H9 (cell line): ENCODE measurements around the gene AREG. TPM values are rescaled to one million over a fixed set of nuclear protein-coding genes. Genes with fewer than 3 reads are reported as not detected.

Source experiments
- DNase-seq: peaks from one replicate; pipeline ENCODE4 v3.0.0-alpha.2; 2017
- H2AFZ ChIP-seq: one replicate; pipeline ENCODE4 v1.6.1; 2013; ENCODE audit warnings: mild to moderate bottlenecking, low read length, control low read depth, moderate library complexity
- H2AK5ac ChIP-seq: 2 replicates; pipeline ENCODE4 v1.6.1; 2013; ENCODE audit warnings: low read length, control low read depth, mixed read lengths; ENCODE audit not compliant: insufficient read length
- H2BK120ac ChIP-seq: one replicate; pipeline ENCODE4 v1.6.1; 2013; ENCODE audit warnings: low read depth, mild to moderate bottlenecking, low read length, control low read depth, inconsistent platforms; ENCODE audit not compliant: poor library complexity, severe bottlenecking
- H2BK12ac ChIP-seq: 2 replicates; pipeline ENCODE4 v1.6.1; 2013; ENCODE audit warnings: low read length, control low read depth, mixed read lengths, low read depth; ENCODE audit not compliant: insufficient read length
- H2BK15ac ChIP-seq: 2 replicates; pipeline ENCODE4 v1.6.1; 2013; ENCODE audit warnings: low read depth, low read length, control low read depth
- H2BK20ac ChIP-seq: one replicate; pipeline ENCODE4 v1.6.1; 2013; ENCODE audit warnings: low read depth, mild to moderate bottlenecking, low read length, control low read depth, inconsistent platforms; ENCODE audit not compliant: poor library complexity, severe bottlenecking
- H2BK5ac ChIP-seq: 2 replicates; pipeline ENCODE4 v1.6.1; 2013; ENCODE audit warnings: low read length, control low read depth, mixed read lengths; ENCODE audit not compliant: insufficient read length
- H3K14ac ChIP-seq: 2 replicates; pipeline ENCODE4 v1.6.1; 2013; ENCODE audit warnings: low read length, control low read depth; ENCODE audit not compliant: insufficient read depth
- H3K18ac ChIP-seq: 2 replicates; pipeline ENCODE4 v1.6.1; 2013; ENCODE audit warnings: low read depth, mild to moderate bottlenecking, mixed read lengths, low read length, control low read depth; ENCODE audit not compliant: insufficient read length
- H3K23ac ChIP-seq: 2 replicates; pipeline ENCODE4 v1.6.1; 2013; ENCODE audit warnings: low read length, control low read depth, mixed read lengths, low read depth; ENCODE audit not compliant: insufficient read length
- H3K23me2 ChIP-seq: 2 replicates; pipeline ENCODE4 v1.6.1; 2013; ENCODE audit warnings: low read depth, mild to moderate bottlenecking, mixed read lengths, low read length, control low read depth; ENCODE audit not compliant: insufficient read length, poor library complexity, severe bottlenecking
- H3K27ac ChIP-seq: 2 replicates; pipeline ENCODE4 v1.5.1; 2013; ENCODE audit warnings: low read length, control low read depth, mixed read lengths, low read depth; ENCODE audit not compliant: insufficient read length
- H3K27me3 ChIP-seq: 2 replicates; pipeline ENCODE4 v1.6.1; 2013; ENCODE audit warnings: low read length, control low read depth, inconsistent platforms; ENCODE audit not compliant: insufficient read depth
- H3K4ac ChIP-seq: 2 replicates; pipeline ENCODE4 v1.6.1; 2013; ENCODE audit warnings: low read depth, mild to moderate bottlenecking, control low read depth, inconsistent platforms, low read length, moderate library complexity
- H3K4me1 ChIP-seq: 2 replicates; pipeline ENCODE4 v1.6.1; 2013; ENCODE audit warnings: low read length, control low read depth, inconsistent platforms; ENCODE audit not compliant: insufficient read depth
- H3K4me2 ChIP-seq: 2 replicates; pipeline ENCODE4 v1.6.1; 2013; ENCODE audit warnings: low read length, control low read depth, mixed read lengths; ENCODE audit not compliant: insufficient read length, insufficient read depth
- H3K56ac ChIP-seq: 2 replicates; pipeline ENCODE4 v1.6.1; 2013; ENCODE audit warnings: low read depth, mild to moderate bottlenecking, mixed read lengths, low read length, control low read depth; ENCODE audit not compliant: insufficient read length
- H3K79me1 ChIP-seq: 2 replicates; pipeline ENCODE4 v1.6.1; 2013; ENCODE audit warnings: low read depth, mild to moderate bottlenecking, moderate library complexity, low read length, control low read depth, inconsistent platforms; ENCODE audit not compliant: insufficient read depth, poor library complexity, severe bottlenecking
- H3K79me2 ChIP-seq: 2 replicates; pipeline ENCODE4 v1.6.1; 2013; ENCODE audit warnings: low read length, control low read depth, inconsistent platforms; ENCODE audit not compliant: insufficient read depth
- H3K9ac ChIP-seq: 2 replicates; pipeline ENCODE4 v1.6.1; 2013; ENCODE audit warnings: low read length, control low read depth, mixed read lengths; ENCODE audit not compliant: insufficient read length; ENCODE audit errors: extremely low read depth
- H3K9me3 ChIP-seq: one replicate; pipeline ENCODE4 v1.6.1; 2013; ENCODE audit warnings: low read depth, low read length, inconsistent platforms; ENCODE audit not compliant: control insufficient read depth
- H3T11ph ChIP-seq: one replicate; pipeline ENCODE4 v1.6.1; 2013; ENCODE audit warnings: mild to moderate bottlenecking, low read length, control low read depth, inconsistent platforms
- H4K20me1 ChIP-seq: one replicate; pipeline ENCODE4 v1.6.1; 2013; ENCODE audit not compliant: control insufficient read depth, insufficient read length, insufficient read depth
- H4K5ac ChIP-seq: 2 replicates; pipeline ENCODE4 v1.6.1; 2013; ENCODE audit warnings: low read depth, mild to moderate bottlenecking, mixed read lengths, low read length, control low read depth; ENCODE audit not compliant: insufficient read length
- H4K8ac ChIP-seq: replicated peaks from 2 replicates; pipeline ENCODE4 v1.6.1; 2013; ENCODE audit warnings: low read length, control low read depth, mixed read lengths, low read depth; ENCODE audit not compliant: insufficient read length
- H4K91ac ChIP-seq: 2 replicates; pipeline ENCODE4 v1.6.1; 2013; ENCODE audit warnings: low read depth, mild to moderate bottlenecking, moderate library complexity, mixed read lengths, low read length, control low read depth; ENCODE audit not compliant: insufficient read length
- H3K27ac Mint-ChIP-seq, 3 experiments: 2 replicates in 2 of 3; 3 replicates in 1 of 3; pipeline ENCODE4 v1.8.0; 2020 to 2021; ENCODE audit warnings: mixed read lengths in 3 of 3, mild to moderate bottlenecking in 1 of 3, moderate library complexity in 1 of 3
- H3K27me3 Mint-ChIP-seq: 2 replicates; pipeline ENCODE4 v1.8.0; 2021; ENCODE audit warnings: low read depth, mild to moderate bottlenecking, moderate library complexity, mixed read lengths
- H3K36me3 Mint-ChIP-seq, 3 experiments: 2 replicates in 2 of 3; 3 replicates in 1 of 3; pipeline ENCODE4 v1.8.0; 2020 to 2021; ENCODE audit warnings: low read depth in 3 of 3, mixed read lengths in 3 of 3; ENCODE audit not compliant: insufficient read depth in 1 of 3
- H3K4me1 Mint-ChIP-seq, 2 experiments: 2 replicates each; pipeline ENCODE4 v1.8.0; 2020; ENCODE audit warnings: mixed read lengths in 2 of 2
- H3K4me3 Mint-ChIP-seq, 2 experiments: 2 replicates in 1 of 2; 3 replicates in 1 of 2; pipeline ENCODE4 v1.8.0; 2020 to 2021; ENCODE audit warnings: mild to moderate bottlenecking in 2 of 2, mixed read lengths in 2 of 2, moderate library complexity in 1 of 2
- H3K9me3 Mint-ChIP-seq, 2 experiments: 2 replicates in 1 of 2; 3 replicates in 1 of 2; pipeline ENCODE4 v1.8.0; 2020; ENCODE audit warnings: mild to moderate bottlenecking in 2 of 2, mixed read lengths in 2 of 2, moderate library complexity in 1 of 2
- WGBS: extraction: QIAGEN DNeasy Blood & Tissue Kit; methylation state at CpG from one replicate; pipeline ENCODE4 v1.1.7; 2013; ENCODE audit warnings: missing lambda C conversion rate, low lambda C conversion rate, mixed read lengths; ENCODE audit not compliant: insufficient read length; ENCODE audit errors: extremely low coverage; 5-methylcytosine and 5-hydroxymethylcytosine counted together
- total RNA-seq: library from RNA; stranded (reverse); gene quantifications from 2 replicates; pipeline ENCODE4 v1.2.1, GENCODE V29; 2021
- TF ChIP-seq, protein P1 (sequence below): fragments of 200-600 bp; sonication (generic); conservative IDR thresholded peaks from 3 replicates; pipeline ENCODE4 v1.8.0; 2021; ENCODE audit warnings: antibody characterized with exemption, mild to moderate bottlenecking

The AREG gene
- total RNA-seq, 1 experiment from 2014 or later: 0.28 TPM

DNA sequence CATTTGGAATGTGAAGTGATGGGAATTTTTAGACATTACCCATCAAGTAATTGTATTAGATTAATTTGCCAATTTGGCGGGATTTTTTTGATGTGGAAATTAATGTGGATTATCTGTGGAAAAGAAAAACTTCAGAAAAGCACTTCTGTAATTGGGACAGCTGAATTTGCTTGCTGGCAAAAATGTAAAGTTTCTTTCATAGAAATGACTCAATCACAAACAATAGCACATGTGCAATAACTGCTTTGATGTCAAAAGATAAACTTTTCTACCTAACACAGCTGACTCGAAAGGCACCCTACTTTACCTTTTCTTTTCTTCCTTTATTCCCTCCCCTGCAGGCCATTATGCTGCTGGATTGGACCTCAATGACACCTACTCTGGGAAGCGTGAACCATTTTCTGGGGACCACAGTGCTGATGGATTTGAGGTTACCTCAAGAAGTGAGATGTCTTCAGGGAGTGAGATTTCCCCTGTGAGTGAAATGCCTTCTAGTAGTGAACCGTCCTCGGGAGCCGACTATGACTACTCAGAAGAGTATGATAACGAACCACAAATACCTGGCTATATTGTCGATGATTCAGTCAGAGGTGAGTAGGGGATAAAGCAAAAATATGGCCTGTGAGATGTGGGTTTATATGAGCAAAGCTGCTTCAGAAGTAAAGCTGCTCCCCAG is 1.4 kb downstream of the AREG start:
- H3K14ac ChIP-seq: no peak overlapping the region
- WGBS: no CpG with 5 or more reads among the region's 8 CpGs
- Mint-ChIP-seq H3K4me3 (0 out of 5 replicates have a peak overlapping the region, but pooled peaks of 1 of the 2 experiments have one; percentile 6), H3K27ac (no peak overlapping the region), H3K27me3 (peaks cover 39% of the 10 kb centered on the region), H3K4me1 (peaks cover 12 to 14% of the 10 kb centered on the region in 2 experiments), H3K9me3 (no peaks in the 10 kb centered on the region), H3K36me3 (no peaks in the 10 kb centered on the region)
- H3K27me3 ChIP-seq: peaks cover 3% of the 10 kb centered on the region; the same call in 1 of the 2 replicates
- H4K5ac ChIP-seq: no peak overlapping the region
- no peaks in the 10 kb centered on the region for H3K79me1 ChIP-seq
- no peak overlapping the region for H2BK5ac ChIP-seq
- no peak overlapping the region for H3K4me2 ChIP-seq
- no peak overlapping the region for H2BK15ac ChIP-seq
- no peaks in the 10 kb centered on the region for H3K79me2 ChIP-seq
- H3K4ac ChIP-seq: no peak overlapping the region
- no peak overlapping the region for H2BK120ac ChIP-seq
- no peak for DNase-seq
- H3K56ac ChIP-seq: no peak overlapping the region
- no peak overlapping the region for H2AFZ ChIP-seq
- H4K91ac ChIP-seq: no peak overlapping the region
- H3K18ac ChIP-seq: no peak overlapping the region
- peaks cover 2% of the 10 kb centered on the region; the same call in 1 of the 2 replicates for H3K4me1 ChIP-seq
- H3T11ph ChIP-seq: no peak overlapping the region
- no peaks in the 10 kb centered on the region for H4K20me1 ChIP-seq
- no peaks in the 10 kb centered on the region for H3K9me3 ChIP-seq
- no peak overlapping the region for H2BK12ac ChIP-seq
- H4K8ac ChIP-seq: no peak overlapping the region
- H3K23ac ChIP-seq: no peak overlapping the region
- H3K23me2 ChIP-seq: peaks cover 10% of the 10 kb centered on the region
- H3K9ac ChIP-seq: no peak overlapping the region
- TF ChIP-seq, protein P1, sequence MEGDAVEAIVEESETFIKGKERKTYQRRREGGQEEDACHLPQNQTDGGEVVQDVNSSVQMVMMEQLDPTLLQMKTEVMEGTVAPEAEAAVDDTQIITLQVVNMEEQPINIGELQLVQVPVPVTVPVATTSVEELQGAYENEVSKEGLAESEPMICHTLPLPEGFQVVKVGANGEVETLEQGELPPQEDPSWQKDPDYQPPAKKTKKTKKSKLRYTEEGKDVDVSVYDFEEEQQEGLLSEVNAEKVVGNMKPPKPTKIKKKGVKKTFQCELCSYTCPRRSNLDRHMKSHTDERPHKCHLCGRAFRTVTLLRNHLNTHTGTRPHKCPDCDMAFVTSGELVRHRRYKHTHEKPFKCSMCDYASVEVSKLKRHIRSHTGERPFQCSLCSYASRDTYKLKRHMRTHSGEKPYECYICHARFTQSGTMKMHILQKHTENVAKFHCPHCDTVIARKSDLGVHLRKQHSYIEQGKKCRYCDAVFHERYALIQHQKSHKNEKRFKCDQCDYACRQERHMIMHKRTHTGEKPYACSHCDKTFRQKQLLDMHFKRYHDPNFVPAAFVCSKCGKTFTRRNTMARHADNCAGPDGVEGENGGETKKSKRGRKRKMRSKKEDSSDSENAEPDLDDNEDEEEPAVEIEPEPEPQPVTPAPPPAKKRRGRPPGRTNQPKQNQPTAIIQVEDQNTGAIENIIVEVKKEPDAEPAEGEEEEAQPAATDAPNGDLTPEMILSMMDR: no peak
- H3K27ac ChIP-seq: no peak overlapping the region
- H2BK20ac ChIP-seq: no peak overlapping the region
- H2AK5ac ChIP-seq: no peak overlapping the region
